Activated T-cell treated with anti-CD3 and anti-CD28 coated beads, Interleukin-2, amount 50 U/mL, for 1 hour (primary cell): Measurements from ENCODE around the gene SEPTIN3.

Source experiments
- DNase-seq: peaks from one replicate; pipeline ENCODE4 v3.0.0-alpha.2; 2020

SEPTIN3 gene

GRCh38 chr22:41969110-41969646, at the start of gene SEPTIN3:
Gene SEPTIN3, plus strand, starts transcription at chr22:41969443. Its CDS starts 2,050 bp downstream, at chr22:41971493.
- no peak for DNase-seq

- no peak for DNase-seq
Observed at GRCh38 chr22:41920271-41920976, 48.8 kb upstream of the SEPTIN3 start.

- no peak for DNase-seq
Observed at GRCh38 chr22:41922328-41922727, 46.9 kb upstream of the SEPTIN3 start.

GRCh38 chr22:41922940-41923594, 46.2 kb upstream of the SEPTIN3 start:
- no peak for DNase-seq

- no peak for DNase-seq
Observed at GRCh38 chr22:41923595-41924276, 45.5 kb upstream of the SEPTIN3 start.

- peak; percentile 86 for DNase-seq
Observed at GRCh38 chr22:41925783-41926460, 43.3 kb upstream of the SEPTIN3 start.

GRCh38 chr22:41927813-41928212, 41.4 kb upstream of the SEPTIN3 start:
- DNase-seq, result no peak

- no peak for DNase-seq
Observed at GRCh38 chr22:41928593-41929417, 40.4 kb upstream of the SEPTIN3 start.

GRCh38 chr22:41929418-41929810, 39.8 kb upstream of the SEPTIN3 start:
- no peak for DNase-seq

- DNase-seq, result no peak
Observed at GRCh38 chr22:41931701-41932269, 37.5 kb upstream of the SEPTIN3 start.

- no peak for DNase-seq
Observed at GRCh38 chr22:41932353-41932752, 36.9 kb upstream of the SEPTIN3 start.

GRCh38 chr22:41933411-41934177, 35.6 kb upstream of the SEPTIN3 start:
- no peak for DNase-seq

- no peak for DNase-seq
Observed at GRCh38 chr22:41934284-41935014, 34.8 kb upstream of the SEPTIN3 start.

- no peak for DNase-seq
Observed at GRCh38 chr22:41935015-41935351, 34.3 kb upstream of the SEPTIN3 start.

- DNase-seq, result no peak
Observed at GRCh38 chr22:41935509-41935908, 33.7 kb upstream of the SEPTIN3 start.

- DNase-seq, result no peak
Observed at GRCh38 chr22:41936894-41937169, 32.4 kb upstream of the SEPTIN3 start.

GRCh38 chr22:41939981-41940831, 29.0 kb upstream of the SEPTIN3 start:
- peak; percentile 90 for DNase-seq

- DNase-seq, result peak; percentile 89
Observed at GRCh38 chr22:41940832-41941765, 28.1 kb upstream of the SEPTIN3 start.
